ENCODE measurements around the gene ATG3. TPM values are rescaled to one million over a fixed set of nuclear protein-coding genes. Genes with fewer than 3 reads are reported as not detected.

Gene ATG3
- total RNA-seq: 10 to 100 TPM; 36.3 to 42.1 TPM
- 41.5 TPM for polyA plus RNA-seq (2013, experiment 1 of 2)
- polyA plus RNA-seq (2013, experiment 2 of 2): 41.5 TPM
- long read RNA-seq, experiment 1, transcript ATG3-201 (12 exons, 1,570 nt): major isoform, 13 of 27 reads
- long read RNA-seq, experiment 1, partial matches to known transcripts: 4 of 27 reads
- long read RNA-seq, experiment 1, other reads (novel, unspliced or antisense): 9 of 27 reads
- long read RNA-seq, experiment 2, transcript ATG3-201 (12 exons, 1,570 nt): major isoform, 69 of 78 reads
- long read RNA-seq, experiment 2, partial matches to known transcripts: 0 of 78 reads
- long read RNA-seq, experiment 2, other reads (novel, unspliced or antisense): 9 of 78 reads
- long read RNA-seq, experiment 3, transcript ATG3-201 (12 exons, 1,570 nt): major isoform, 162 of 179 reads
- long read RNA-seq, experiment 3, partial matches to known transcripts: 2 of 179 reads
- long read RNA-seq, experiment 3, other reads (novel, unspliced or antisense): 12 of 179 reads
- long read RNA-seq, experiment 4, transcript ATG3-201 (12 exons, 1,570 nt): major isoform, 14 of 55 reads
- long read RNA-seq, experiment 4, partial matches to known transcripts: 11 of 55 reads
- long read RNA-seq, experiment 4, other reads (novel, unspliced or antisense): 30 of 55 reads

- peak; percentile 99 for DNase-seq
- H3K4me1 Mint-ChIP-seq: peaks cover 28% of the 10 kb centered on the region
- peak; percentile 22 for TF ChIP-seq CTCF (conservative IDR thresholded peaks at IDR 0.05)
- no peaks in the 10 kb centered on the region for H3K27me3 Mint-ChIP-seq (ENCODE audit: insufficient read depth)
- H3K27ac Mint-ChIP-seq: peak within 1 kb of the TSS; percentile 98
- H3K4me3 Mint-ChIP-seq: peak within 1 kb of the TSS; percentile 92
- no peaks in the 10 kb centered on the region for H3K9me3 ChIP-seq (ENCODE audit: control insufficient read depth, low read length)
- peak within 1 kb of the TSS; percentile 96 for H3K27ac ChIP-seq (ENCODE audit: low read depth, low read length)
- no peaks in the 10 kb centered on the region for H3K27me3 ChIP-seq (ENCODE audit: control insufficient read depth, insufficient read depth, low read length, poor library complexity, severe bottlenecking)
- no peaks in the 10 kb centered on the region for H3K4me1 ChIP-seq (ENCODE audit: control insufficient read depth, insufficient read depth, low read length)
- H3K36me3 Mint-ChIP-seq (ENCODE audit: low read depth): peaks cover 24% of the 10 kb centered on the region
- H3K9me3 Mint-ChIP-seq: peaks cover 1% of the 10 kb centered on the region
- H3K36me3 ChIP-seq (ENCODE audit: control insufficient read depth, insufficient read depth, low read length): peaks cover 7% of the 10 kb centered on the region
- peak within 1 kb of the TSS; percentile 98 for H3K4me3 ChIP-seq (ENCODE audit: low read length)
- 0% methylated on average over 23 to 58 of the region's 58 CpGs for WGBS, 2 experiments (ENCODE audit: insufficient coverage in 1 of 2, insufficient read length in 1 of 2)
- peak within 1 kb of the TSS; percentile 81 for H3K9ac ChIP-seq (ENCODE audit: extremely low read depth, low read length, poor library complexity, severe bottlenecking)
Observed at GRCh38 chr3:112561734-112562529, at the start of gene ATG3, which contains the start of gene SLC35A5. Gene ATG3 (minus strand): TSS chr3:112561962. CDS start chr3:112561528, 434 bp downstream. Gene SLC35A5 (plus strand): TSS chr3:112562045. CDS start chr3:112563404, 1,359 bp downstream.

- Mint-ChIP-seq H3K36me3 (ENCODE audit: low read depth) (no peaks in the 10 kb centered on the region), H3K4me1 (peaks cover 2% of the 10 kb centered on the region), H3K27me3 (ENCODE audit: insufficient read depth) (no peaks in the 10 kb centered on the region), H3K9me3 (no peaks in the 10 kb centered on the region), H3K27ac (no peak overlapping the region), H3K4me3 (no peak overlapping the region)
- no peak for TF ChIP-seq CTCF (conservative IDR thresholded peaks at IDR 0.05)
- Histone ChIP-seq H3K4me1 (ENCODE audit: control insufficient read depth, insufficient read depth, low read length) (no peaks in the 10 kb centered on the region), H3K9ac (ENCODE audit: extremely low read depth, low read length, poor library complexity, severe bottlenecking) (no peak overlapping the region), H3K27me3 (ENCODE audit: control insufficient read depth, insufficient read depth, low read length, poor library complexity, severe bottlenecking) (no peaks in the 10 kb centered on the region), H3K36me3 (ENCODE audit: control insufficient read depth, insufficient read depth, low read length) (no peaks in the 10 kb centered on the region), H3K9me3 (ENCODE audit: control insufficient read depth, low read length) (no peaks in the 10 kb centered on the region), H3K4me3 (ENCODE audit: low read length) (no peak overlapping the region), H3K27ac (ENCODE audit: low read depth, low read length) (peak overlapping the region; percentile 30)
- 88 to 90% methylated on average over 3 of the region's 3 CpGs for WGBS, 2 experiments (ENCODE audit: insufficient coverage in 1 of 2, insufficient read length in 1 of 2)
- DNase-seq: no peak
Observed at GRCh38 chr3:112610121-112610520, 48.4 kb upstream of the ATG3 start.

- H3K9ac ChIP-seq (ENCODE audit: extremely low read depth, low read length, poor library complexity, severe bottlenecking): no peak overlapping the region
- H3K4me3 Mint-ChIP-seq: no peak overlapping the region
- DNase-seq: no peak
- TF ChIP-seq CTCF (conservative IDR thresholded peaks at IDR 0.05): no peak
- no peak overlapping the region for H3K27ac Mint-ChIP-seq
- no peaks in the 10 kb centered on the region for H3K27me3 ChIP-seq (ENCODE audit: control insufficient read depth, insufficient read depth, low read length, poor library complexity, severe bottlenecking)
- H3K27ac ChIP-seq (ENCODE audit: low read depth, low read length): peak overlapping the region; percentile 77
- H3K9me3 ChIP-seq (ENCODE audit: control insufficient read depth, low read length): no peaks in the 10 kb centered on the region
- no peaks in the 10 kb centered on the region for H3K36me3 ChIP-seq (ENCODE audit: control insufficient read depth, insufficient read depth, low read length)
- no peaks in the 10 kb centered on the region for H3K4me1 ChIP-seq (ENCODE audit: control insufficient read depth, insufficient read depth, low read length)
- no peak overlapping the region for H3K4me3 ChIP-seq (ENCODE audit: low read length)
- H3K27me3 Mint-ChIP-seq (ENCODE audit: insufficient read depth): no peaks in the 10 kb centered on the region
- H3K4me1 Mint-ChIP-seq: peaks cover 2% of the 10 kb centered on the region
- H3K9me3 Mint-ChIP-seq: no peaks in the 10 kb centered on the region
- no peaks in the 10 kb centered on the region for H3K36me3 Mint-ChIP-seq (ENCODE audit: low read depth)
Observed at GRCh38 chr3:112607863-112608262, 46.1 kb upstream of the ATG3 start.

Measured in endodermal cell (in vitro differentiated cells).